Rectal smooth muscle tissue (tissue), 1 donor: ENCODE data around the gene GLB1L2.

Source experiments
- H3K27ac ChIP-seq: one replicate; pipeline ENCODE4 v1.7.0; 2013; ENCODE audit warnings: low read depth, low read length, inconsistent platforms
- H3K27me3 ChIP-seq: one replicate; pipeline ENCODE4 v1.7.0; 2013; ENCODE audit warnings: low read length; ENCODE audit not compliant: control insufficient read depth, insufficient read depth
- H3K36me3 ChIP-seq: one replicate; pipeline ENCODE4 v1.7.0; 2013; ENCODE audit warnings: low read length; ENCODE audit not compliant: control insufficient read depth, insufficient read depth
- H3K4me1 ChIP-seq: one replicate; pipeline ENCODE4 v1.7.0; 2013; ENCODE audit warnings: low read length; ENCODE audit not compliant: control insufficient read depth, insufficient read depth
- H3K4me3 ChIP-seq: one replicate; pipeline ENCODE4 v1.7.0; 2013; ENCODE audit warnings: low read length
- H3K9ac ChIP-seq: one replicate; pipeline ENCODE4 v1.7.0; 2013; ENCODE audit warnings: low read length

GLB1L2 gene

DNA sequence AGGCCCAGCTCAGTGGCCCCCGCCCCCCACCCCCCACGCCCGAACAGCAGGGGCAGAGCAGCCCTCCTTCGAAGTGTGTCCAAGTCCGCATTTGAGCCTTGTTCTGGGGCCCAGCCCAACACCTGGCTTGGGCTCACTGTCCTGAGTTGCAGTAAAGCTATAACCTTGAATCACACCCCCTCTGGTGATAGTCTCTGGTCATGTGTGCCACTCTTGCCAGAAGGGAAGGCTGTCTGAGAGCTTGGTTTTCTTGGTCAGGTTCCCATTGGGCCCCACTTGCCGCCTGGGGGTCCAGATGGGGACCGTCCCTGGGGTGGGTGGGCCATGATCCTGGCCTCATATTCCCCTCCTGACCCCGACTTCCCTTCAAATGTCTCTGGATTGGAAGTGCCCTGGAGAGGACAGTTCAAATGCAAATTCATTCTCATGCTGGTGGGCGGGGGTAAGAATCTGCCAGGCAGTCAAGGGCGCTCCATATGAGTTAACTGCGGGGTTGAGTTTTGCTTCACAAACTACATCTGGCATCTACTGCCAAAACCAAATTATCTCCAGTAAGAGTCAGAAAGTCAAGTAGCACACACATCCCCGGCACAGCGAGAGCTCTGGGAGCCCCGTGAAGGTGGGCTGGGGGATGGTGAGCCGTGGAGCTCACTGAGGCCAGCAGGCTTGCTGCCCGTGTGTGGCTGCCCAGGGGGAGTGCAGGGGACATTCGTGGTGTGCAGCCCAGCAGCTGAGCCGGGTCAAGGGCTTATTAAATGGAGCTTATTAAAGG lies 44.5 kb downstream of the GLB1L2 start:
- Histone ChIP-seq H3K27ac (no peak overlapping the region), H3K4me3 (no peak overlapping the region), H3K27me3 (no peaks in the 10 kb centered on the region), H3K36me3 (no peaks in the 10 kb centered on the region), H3K4me1 (no peaks in the 10 kb centered on the region), H3K9ac (no peak overlapping the region)

DNA sequence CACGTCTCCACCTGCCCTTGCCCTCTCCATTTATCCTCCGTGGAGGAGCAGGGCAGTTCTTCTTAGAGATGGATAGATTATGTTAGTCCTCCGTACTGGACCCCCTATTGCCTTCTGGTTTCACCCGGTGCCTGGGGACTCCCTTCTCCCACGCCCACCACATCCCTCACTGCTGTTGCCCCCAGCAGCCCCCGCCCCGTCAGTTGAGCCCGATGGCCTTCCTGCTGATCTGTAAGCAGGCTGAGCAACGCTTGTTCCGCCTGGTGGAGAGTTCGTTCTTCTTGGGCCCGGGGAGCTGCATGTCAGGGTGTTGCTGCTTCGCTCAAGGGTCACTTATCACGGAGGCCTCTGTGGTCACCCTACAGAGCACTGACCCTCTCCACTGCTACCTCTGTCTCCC lies 46.1 kb downstream of the GLB1L2 start:
- Histone ChIP-seq H3K9ac (no peak overlapping the region), H3K27ac (no peak overlapping the region), H3K36me3 (no peaks in the 10 kb centered on the region), H3K4me1 (no peaks in the 10 kb centered on the region), H3K27me3 (no peaks in the 10 kb centered on the region), H3K4me3 (no peak overlapping the region)

DNA sequence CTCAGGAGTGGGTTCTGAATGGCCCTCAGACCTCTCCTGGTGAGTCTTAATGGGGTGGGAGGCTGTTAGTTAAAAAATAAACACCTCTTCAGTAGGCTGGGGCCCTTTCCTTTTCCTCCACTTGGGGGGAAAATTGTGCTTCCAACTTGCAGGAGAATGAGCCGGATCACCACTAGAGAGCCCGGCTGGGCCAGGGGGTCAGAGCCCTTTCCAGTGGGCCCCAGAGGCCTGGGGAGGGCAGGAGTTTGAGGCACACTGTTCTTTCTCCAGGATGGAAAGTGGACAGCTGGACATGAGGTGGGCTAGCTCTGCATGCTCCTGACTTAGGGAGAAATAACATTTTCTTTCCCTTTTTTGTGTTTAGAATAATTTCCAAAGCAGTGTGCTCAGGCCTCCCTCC lies 47.5 kb downstream of the GLB1L2 start:
- H3K27me3 ChIP-seq: no peaks in the 10 kb centered on the region
- no peaks in the 10 kb centered on the region for H3K36me3 ChIP-seq
- H3K27ac ChIP-seq: no peak overlapping the region
- H3K4me3 ChIP-seq: no peak overlapping the region
- H3K9ac ChIP-seq: no peak overlapping the region
- H3K4me1 ChIP-seq: no peaks in the 10 kb centered on the region

- Histone ChIP-seq H3K9ac (no peak overlapping the region), H3K36me3 (no peaks in the 10 kb centered on the region), H3K4me1 (no peaks in the 10 kb centered on the region), H3K27ac (no peak overlapping the region), H3K27me3 (no peaks in the 10 kb centered on the region), H3K4me3 (no peak overlapping the region)
Measured at GRCh38 chr11:134380229-134380628, 48.4 kb downstream of the GLB1L2 start.

DNA sequence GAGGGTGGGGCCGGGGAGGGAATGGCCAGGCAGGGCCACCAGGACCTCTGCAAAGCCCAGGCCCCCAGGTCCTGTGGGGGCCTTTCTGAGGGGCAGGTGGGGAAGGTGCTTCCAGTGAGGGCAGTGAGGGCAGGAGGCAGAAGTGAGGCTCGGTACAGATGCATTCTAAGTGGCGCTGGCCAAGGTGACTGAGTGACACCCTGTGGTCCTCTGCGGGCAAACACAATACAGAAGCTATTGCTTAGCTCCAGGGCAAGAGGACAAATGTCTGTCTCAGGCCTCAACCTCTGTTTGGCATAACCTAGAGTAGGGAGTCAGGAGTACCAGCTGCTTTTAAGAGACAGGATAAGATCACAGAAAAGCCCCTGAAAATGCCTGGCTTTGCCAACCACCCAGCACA lies 49.0 kb downstream of the GLB1L2 start:
- no peaks in the 10 kb centered on the region for H3K4me1 ChIP-seq

DNA sequence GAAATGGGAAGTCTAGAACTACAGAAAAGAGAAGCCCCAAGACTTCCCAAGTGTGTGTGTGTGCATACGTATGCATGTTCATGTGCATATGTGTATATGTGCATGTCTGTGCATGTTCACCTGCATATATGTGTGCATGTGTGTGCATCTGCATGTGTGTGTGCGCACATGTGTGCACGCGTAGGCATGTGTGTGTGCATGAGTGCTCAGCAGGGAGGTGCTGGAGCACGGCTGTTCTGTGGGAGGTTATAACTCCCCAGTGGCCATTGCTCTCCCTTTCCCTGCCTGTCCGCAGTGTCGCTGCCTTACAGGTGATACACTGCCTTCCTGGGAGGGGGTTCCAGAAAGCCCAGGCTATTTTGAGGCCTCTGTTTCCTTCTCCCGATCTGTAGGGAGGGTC lies 50.5 kb downstream of the GLB1L2 start:
- H3K9ac ChIP-seq: no peak overlapping the region
- no peak overlapping the region for H3K27ac ChIP-seq
- H3K4me3 ChIP-seq: no peak overlapping the region
- no peaks in the 10 kb centered on the region for H3K27me3 ChIP-seq
- no peaks in the 10 kb centered on the region for H3K36me3 ChIP-seq
- H3K4me1 ChIP-seq: no peaks in the 10 kb centered on the region

More for the DNA sequence above, 49.0 kb downstream of the GLB1L2 start:
- Histone ChIP-seq H3K4me3 (no peak overlapping the region), H3K27ac (no peak overlapping the region), H3K36me3 (no peaks in the 10 kb centered on the region), H3K9ac (no peak overlapping the region), H3K27me3 (no peaks in the 10 kb centered on the region)

- H3K4me3 ChIP-seq: no peak overlapping the region
- H3K9ac ChIP-seq: no peak overlapping the region
- H3K36me3 ChIP-seq: no peaks in the 10 kb centered on the region
- no peaks in the 10 kb centered on the region for H3K27me3 ChIP-seq
- H3K27ac ChIP-seq: no peak overlapping the region
- H3K4me1 ChIP-seq: no peaks in the 10 kb centered on the region
Measured at GRCh38 chr11:134382830-134383229, 51.0 kb downstream of the GLB1L2 start.

DNA sequence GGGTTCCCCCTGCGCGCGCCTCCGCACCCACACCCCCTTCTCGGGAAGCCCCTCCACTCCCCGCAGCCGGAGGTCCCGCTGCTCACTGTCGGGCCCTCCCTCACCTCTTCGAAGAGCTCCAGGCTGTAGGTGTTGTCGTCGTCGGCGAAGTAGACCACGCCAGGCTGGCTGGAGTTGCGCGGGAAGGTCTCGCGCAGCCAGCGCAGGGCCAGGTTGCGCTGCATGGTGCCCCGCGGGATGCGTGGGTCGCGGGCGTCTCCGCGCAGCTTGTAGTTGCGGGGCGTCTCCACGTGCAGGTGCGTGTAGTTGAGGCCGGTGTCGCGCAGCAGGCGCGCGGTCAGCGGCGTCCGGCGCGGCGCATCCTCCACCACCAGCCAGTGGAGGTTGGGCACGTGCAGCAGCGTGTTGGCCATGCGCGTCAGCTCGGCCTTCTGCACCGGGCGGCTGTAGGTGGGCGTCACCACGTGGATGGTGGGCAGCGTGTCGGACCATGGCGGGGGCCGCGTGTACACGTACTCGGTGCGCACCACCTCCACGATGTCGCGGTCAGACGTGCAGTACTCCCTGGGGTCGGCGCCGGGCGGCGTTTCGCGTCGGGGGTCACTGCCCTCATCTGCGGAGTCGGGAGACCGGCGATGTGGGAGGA lies 51.9 kb downstream of the GLB1L2 start:
- H3K4me3 ChIP-seq: no peak overlapping the region
- no peak overlapping the region for H3K27ac ChIP-seq
- no peak overlapping the region for H3K9ac ChIP-seq
- no peaks in the 10 kb centered on the region for H3K36me3 ChIP-seq
- no peaks in the 10 kb centered on the region for H3K27me3 ChIP-seq
- H3K4me1 ChIP-seq: no peaks in the 10 kb centered on the region

DNA sequence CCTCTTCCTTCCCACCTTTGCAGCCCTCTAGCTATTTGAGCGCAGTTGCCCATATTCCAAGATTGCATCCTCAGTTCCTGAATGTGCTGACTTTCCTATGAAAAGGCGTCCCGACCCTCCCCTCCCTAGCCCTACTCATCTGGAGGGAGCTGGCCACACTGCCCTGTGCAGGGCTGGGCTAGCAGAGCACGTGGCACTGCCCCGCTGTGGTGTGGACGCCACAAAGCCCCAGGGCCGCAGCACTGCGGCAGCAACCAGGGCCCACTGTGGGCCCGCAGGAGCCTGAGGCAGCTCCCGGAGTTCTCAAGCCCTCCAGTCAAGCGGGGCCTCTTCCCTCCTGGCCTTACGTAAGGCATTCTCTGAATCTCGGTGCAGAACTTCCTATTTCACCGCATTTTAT lies 52.6 kb downstream of the GLB1L2 start:
- H3K27ac ChIP-seq: no peak overlapping the region
- H3K4me3 ChIP-seq: no peak overlapping the region
- no peaks in the 10 kb centered on the region for H3K36me3 ChIP-seq
- no peaks in the 10 kb centered on the region for H3K27me3 ChIP-seq
- H3K4me1 ChIP-seq: no peaks in the 10 kb centered on the region
- H3K9ac ChIP-seq: no peak overlapping the region

GRCh38 chr11:134385171-134385570 lies 53.4 kb downstream of the GLB1L2 start:
- Histone ChIP-seq H3K4me1 (no peaks in the 10 kb centered on the region), H3K4me3 (no peak overlapping the region), H3K27ac (no peak overlapping the region), H3K9ac (no peak overlapping the region), H3K27me3 (no peaks in the 10 kb centered on the region), H3K36me3 (no peaks in the 10 kb centered on the region)

GRCh38 chr11:134385774-134386565 lies 54.2 kb downstream of the GLB1L2 start:
- Histone ChIP-seq H3K4me1 (no peaks in the 10 kb centered on the region), H3K36me3 (no peaks in the 10 kb centered on the region), H3K27me3 (no peaks in the 10 kb centered on the region), H3K27ac (no peak overlapping the region), H3K4me3 (no peak overlapping the region), H3K9ac (no peak overlapping the region)

GRCh38 chr11:134386945-134387344 lies 55.2 kb downstream of the GLB1L2 start:
- no peaks in the 10 kb centered on the region for H3K27me3 ChIP-seq
- H3K36me3 ChIP-seq: no peaks in the 10 kb centered on the region

More at GRCh38 chr11:134386945-134387344, 55.2 kb downstream of the GLB1L2 start:
- H3K4me1 ChIP-seq: no peaks in the 10 kb centered on the region
- H3K9ac ChIP-seq: no peak overlapping the region
- no peak overlapping the region for H3K4me3 ChIP-seq
- H3K27ac ChIP-seq: no peak overlapping the region
